Measurements from ENCODE around the gene CPZ. TPM values are rescaled to one million over a fixed set of nuclear protein-coding genes. Genes with fewer than 3 reads are reported as not detected.

Gene CPZ
- total and polyA plus RNA-seq, 10 donors, result 0.11 to 8.5 (median 0.93) TPM; not detected in 1

DNA sequence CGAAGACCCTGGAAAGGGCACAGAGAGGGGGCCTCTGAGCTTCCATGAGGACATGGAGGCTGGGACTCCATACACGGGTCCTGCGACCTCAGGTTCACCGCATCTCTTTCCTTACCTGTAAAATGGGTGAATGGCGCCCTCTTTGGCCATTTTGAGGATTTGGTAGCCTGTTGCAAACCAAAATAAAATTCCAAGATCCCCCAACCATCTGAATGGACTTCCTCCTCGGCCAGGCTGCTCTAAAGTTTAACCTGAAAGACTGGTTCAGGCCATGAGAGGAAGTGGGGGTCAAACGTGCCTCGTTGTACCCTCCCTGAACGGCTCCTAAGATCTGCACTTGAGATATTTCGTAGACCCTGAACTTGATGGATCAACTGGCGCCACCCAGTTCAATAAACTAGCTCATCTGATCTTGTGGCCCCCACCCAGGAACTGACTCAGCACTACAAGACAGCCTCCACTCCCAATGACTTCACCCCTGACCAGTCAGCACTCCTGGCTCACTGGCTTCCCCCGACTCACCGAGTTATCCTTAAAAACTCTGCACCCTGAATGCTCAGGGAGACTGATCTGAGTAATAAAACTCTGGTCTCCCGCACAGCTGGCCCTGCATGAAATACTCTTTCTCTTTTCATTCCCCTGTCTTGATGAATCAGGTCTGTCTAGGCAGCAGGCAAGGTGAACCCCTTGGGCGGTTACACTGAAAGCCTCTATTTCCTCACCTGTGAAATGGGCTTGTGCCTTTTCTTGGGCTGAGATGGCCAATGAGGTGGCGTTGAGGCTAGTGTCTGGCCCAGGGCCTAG, 45.3 kb upstream of the CPZ start:
- DNase-seq, result peak; percentile 37
- peaks cover 0 to 19% (median 0%) of the 10 kb centered on the region in 7 donors for H3K27me3 ChIP-seq (replicated peaks in 1 of 7)
- TF ChIP-seq POLR2A (IDR thresholded peaks at IDR 0.05) (no peak), POLR2AphosphoS5 (IDR thresholded peaks at IDR 0.05) (no peak)
- TF ChIP-seq, protein P1, sequence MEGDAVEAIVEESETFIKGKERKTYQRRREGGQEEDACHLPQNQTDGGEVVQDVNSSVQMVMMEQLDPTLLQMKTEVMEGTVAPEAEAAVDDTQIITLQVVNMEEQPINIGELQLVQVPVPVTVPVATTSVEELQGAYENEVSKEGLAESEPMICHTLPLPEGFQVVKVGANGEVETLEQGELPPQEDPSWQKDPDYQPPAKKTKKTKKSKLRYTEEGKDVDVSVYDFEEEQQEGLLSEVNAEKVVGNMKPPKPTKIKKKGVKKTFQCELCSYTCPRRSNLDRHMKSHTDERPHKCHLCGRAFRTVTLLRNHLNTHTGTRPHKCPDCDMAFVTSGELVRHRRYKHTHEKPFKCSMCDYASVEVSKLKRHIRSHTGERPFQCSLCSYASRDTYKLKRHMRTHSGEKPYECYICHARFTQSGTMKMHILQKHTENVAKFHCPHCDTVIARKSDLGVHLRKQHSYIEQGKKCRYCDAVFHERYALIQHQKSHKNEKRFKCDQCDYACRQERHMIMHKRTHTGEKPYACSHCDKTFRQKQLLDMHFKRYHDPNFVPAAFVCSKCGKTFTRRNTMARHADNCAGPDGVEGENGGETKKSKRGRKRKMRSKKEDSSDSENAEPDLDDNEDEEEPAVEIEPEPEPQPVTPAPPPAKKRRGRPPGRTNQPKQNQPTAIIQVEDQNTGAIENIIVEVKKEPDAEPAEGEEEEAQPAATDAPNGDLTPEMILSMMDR (IDR thresholded peaks at IDR 0.05 in 8 of 11, conservative IDR thresholded peaks at IDR 0.05 in 3 of 11), result peak in 6 of 11 experiments; percentile 8 to 30 (median 20)
- intact Hi-C loops (cut with DNase I; ENCODE audit: low total_unique reads), result no loop called here
- H3K4me3 ChIP-seq, result no peak overlapping the region
- peaks cover 0 to 9% (median 0%) of the 10 kb centered on the region in 8 donors for H3K9me3 ChIP-seq
- H3K27ac ChIP-seq, result no peak overlapping the region
- 59 to 65% (median 61%) methylated on average over 13 to 16 of the region's 16 CpGs for WGBS, 5 donors
- H3K4me1 ChIP-seq, result no peaks in the 10 kb centered on the region
- no peaks in the 10 kb centered on the region for H3K36me3 ChIP-seq

DNA sequence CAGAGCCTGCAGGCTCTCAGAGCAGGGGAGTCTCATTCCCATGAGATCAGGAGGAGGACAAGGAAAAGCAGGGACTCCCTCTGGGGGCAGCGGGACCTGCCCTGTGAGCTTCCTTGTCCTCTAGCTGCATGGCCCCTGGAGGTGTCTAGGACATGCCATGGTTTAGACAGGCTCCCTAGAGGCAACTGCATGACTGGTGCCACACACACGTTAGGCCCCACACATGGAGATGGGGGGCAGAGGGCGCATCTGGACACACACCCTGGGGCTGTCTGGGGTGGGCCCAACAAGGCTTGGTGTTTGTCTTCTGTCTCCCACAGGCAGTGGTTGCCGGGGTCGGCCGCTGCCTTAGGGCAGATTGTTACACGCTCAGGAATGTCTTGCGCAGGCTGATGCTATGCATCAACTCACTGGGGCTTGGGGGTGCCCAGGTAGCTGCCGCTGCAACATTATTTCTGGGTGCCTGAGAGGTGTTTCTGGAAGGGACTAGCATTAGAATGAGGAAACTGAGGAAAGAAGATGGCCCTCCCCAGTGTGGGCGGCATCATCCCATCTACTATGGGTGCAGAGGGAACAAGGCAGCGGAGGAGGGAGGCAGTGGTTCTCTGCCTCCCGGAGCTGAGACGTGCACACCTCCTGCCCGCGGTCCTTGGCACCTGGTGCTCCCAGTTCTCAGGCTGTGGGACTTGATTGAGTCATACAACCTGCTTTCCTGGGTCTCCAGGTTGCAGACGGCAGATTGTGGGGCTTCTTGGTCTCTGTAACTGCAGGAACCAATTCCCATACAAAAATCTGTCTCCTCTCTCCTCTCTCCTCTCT, 44.4 kb upstream of the CPZ start:
- WGBS, 5 donors, result 86 to 94% (median 94%) methylated on average over 15 to 16 of the region's 16 CpGs
- H3K27ac ChIP-seq, result no peak overlapping the region
- no peak for TF ChIP-seq POLR2A (IDR thresholded peaks at IDR 0.05)
- TF ChIP-seq, protein P1 (IDR thresholded peaks at IDR 0.05 in 8 of 11, conservative IDR thresholded peaks at IDR 0.05 in 3 of 11), result no peak
- TF ChIP-seq POLR2AphosphoS5 (IDR thresholded peaks at IDR 0.05), result no peak
- H3K36me3 ChIP-seq, result no peaks in the 10 kb centered on the region
- peaks cover 0 to 9% (median 0%) of the 10 kb centered on the region in 8 donors for H3K9me3 ChIP-seq
- no peak overlapping the region for H3K4me3 ChIP-seq
- no peaks in the 10 kb centered on the region for H3K4me1 ChIP-seq
- peak; percentile 56 for DNase-seq
- peaks cover 0 to 19% (median 0%) of the 10 kb centered on the region in 7 donors for H3K27me3 ChIP-seq (replicated peaks in 1 of 7)
- intact Hi-C loops (cut with DNase I; ENCODE audit: low total_unique reads), result no loop called here

DNA sequence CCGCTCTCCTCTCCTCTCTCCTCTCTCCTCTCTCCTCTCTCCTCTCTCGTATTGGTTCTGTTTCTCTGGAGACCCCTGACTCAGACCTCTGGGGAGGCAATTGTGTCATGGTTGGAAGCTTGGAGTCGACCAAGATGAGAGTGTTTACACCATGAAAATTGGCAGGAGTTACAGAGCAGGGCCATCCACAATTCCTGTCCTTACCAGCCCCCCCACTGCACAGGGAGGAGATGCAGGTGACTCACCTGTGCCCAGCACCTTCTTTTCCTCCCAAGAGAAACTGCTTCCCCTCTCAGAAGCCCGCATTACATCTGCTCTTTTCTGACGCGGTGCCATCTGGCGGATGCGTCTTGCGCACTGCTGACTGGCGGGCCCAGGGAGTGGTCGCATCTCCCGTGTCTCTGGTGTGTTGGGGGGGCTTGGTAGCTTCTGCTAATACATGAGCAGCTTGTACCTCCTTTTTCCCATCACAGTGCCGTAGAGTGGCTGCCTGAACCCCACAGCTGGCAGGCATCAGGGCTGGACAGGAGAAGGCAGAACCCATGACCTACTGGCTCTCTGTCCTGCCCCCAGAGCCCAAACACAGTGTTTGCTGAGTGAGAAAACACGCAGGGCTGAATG, 43.7 kb upstream of the CPZ start:
- peaks cover 0 to 19% (median 0%) of the 10 kb centered on the region in 7 donors for H3K27me3 ChIP-seq (replicated peaks in 1 of 7)
- DNase-seq, result peak; percentile 36
- intact Hi-C loops (cut with DNase I; ENCODE audit: low total_unique reads), result no loop called here
- WGBS, 5 donors, result 79 to 82% (median 80%) methylated on average over 13 to 14 of the region's 14 CpGs
- no peaks in the 10 kb centered on the region for H3K4me1 ChIP-seq
- H3K4me3 ChIP-seq, result no peak overlapping the region
- no peak overlapping the region for H3K27ac ChIP-seq
- H3K36me3 ChIP-seq, result no peaks in the 10 kb centered on the region
- peaks cover 0 to 9% (median 0%) of the 10 kb centered on the region in 8 donors for H3K9me3 ChIP-seq
- no peak for TF ChIP-seq POLR2A (IDR thresholded peaks at IDR 0.05)
- TF ChIP-seq POLR2AphosphoS5 (IDR thresholded peaks at IDR 0.05), result no peak
- TF ChIP-seq, protein P1 (IDR thresholded peaks at IDR 0.05 in 8 of 11, conservative IDR thresholded peaks at IDR 0.05 in 3 of 11), result no peak
